ENCODE results near the gene SLC10A3.

Gene SLC10A3

DNA sequence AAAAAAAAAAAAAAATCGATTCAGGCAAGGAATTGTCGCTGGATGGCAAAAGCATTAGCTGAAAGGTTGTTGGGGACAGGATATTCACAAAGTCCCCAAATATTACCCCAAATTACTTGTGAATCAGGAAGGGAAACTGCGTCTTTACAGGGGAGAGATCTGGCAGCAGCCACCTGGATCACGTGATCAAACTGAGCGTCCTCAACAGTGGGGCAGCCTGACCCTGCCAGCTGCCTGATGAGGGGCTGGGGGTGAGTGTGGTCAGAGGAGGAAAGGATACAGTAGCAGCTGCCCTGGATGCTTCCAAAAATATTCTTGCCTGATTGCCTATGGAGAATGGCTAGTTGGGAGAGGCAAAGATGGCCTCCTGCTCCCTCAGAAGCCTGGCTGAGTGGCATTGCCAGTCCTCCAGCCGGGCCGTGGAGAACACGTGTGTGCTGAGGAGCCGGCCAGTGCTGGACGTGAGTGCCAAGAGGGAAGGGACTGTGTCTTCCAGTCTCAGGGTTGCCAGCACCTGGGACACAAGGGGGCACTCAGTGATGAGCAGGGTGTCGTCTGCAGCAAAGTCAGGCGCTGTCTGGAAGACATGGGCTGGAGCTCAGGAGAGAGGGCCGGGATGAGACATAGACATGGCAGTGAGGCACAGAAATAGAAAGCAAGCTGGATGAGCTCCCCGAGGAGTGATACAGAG, 8.4 kb downstream of the SLC10A3 start:
- DNase-seq = no peak

DNA sequence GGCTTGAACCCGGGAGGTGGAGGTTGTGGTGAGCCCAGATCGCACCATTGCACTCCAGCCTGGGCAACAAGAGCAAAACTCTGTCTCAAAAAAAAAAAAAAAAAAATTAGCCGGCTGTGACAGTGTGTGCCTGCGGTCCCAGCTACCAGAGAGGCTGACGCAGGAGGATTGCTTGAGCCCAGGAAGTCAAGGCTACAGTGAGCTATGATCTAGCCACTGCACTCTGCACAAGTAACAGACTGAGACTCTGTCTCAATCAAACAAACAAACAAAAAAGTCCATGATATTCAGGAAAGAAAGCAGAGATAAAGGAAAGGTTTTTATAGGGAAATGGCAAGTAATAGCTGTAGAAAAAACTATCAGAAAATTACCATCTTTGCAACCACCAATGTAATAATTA, 9.2 kb downstream of the SLC10A3 start:
- DNase-seq = no peak

DNA sequence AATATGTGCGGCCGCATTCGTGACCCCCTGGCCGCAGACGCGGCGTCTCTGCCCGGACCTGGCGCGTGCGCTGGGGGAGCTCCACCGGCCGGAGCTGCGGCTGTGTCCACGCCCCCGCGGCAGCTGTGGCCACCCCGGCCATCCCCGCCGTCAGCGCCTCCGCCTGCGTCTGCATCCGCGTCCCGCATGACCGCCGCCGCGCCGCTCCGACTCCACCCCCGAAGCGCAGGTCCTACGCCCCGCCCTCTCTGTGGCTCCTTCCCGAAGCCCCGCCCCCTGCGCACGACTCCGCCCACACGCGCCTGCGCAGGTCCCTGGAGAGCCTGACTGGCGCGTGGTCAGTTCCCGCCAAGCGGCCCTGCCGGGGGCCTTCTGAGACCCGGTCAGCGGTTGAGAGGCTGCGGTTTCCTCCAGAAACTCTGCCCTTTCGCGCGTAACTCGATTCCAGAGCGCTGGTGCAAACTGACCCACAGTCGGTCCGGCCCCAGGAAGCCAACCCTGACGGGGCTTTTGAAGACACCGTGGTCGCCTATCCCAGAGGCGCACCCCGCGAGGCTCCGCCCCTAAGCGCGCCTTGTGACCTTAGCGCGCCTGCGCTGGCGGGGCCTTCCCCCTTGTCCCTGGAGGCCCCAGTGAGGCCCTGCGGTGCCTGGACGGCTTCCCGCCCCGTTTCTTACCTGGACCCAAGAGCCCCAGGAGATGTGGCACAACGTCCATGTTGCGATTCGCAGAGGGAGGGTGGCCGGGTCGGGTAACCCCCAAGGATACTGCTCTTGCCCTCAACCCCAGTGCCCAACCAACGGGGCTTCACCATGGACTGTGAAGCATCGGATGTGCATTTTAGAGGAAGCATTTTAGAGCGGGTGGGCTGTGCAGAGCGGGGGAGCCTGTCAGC, 11.5 kb downstream of the SLC10A3 start, which contains the start of gene LAGE3:
Gene LAGE3 (minus strand): TSS at position 554 of the 895 bp plus-strand sequence. CDS start 366 bp downstream, at position 188.
- no peak for DNase-seq

DNA sequence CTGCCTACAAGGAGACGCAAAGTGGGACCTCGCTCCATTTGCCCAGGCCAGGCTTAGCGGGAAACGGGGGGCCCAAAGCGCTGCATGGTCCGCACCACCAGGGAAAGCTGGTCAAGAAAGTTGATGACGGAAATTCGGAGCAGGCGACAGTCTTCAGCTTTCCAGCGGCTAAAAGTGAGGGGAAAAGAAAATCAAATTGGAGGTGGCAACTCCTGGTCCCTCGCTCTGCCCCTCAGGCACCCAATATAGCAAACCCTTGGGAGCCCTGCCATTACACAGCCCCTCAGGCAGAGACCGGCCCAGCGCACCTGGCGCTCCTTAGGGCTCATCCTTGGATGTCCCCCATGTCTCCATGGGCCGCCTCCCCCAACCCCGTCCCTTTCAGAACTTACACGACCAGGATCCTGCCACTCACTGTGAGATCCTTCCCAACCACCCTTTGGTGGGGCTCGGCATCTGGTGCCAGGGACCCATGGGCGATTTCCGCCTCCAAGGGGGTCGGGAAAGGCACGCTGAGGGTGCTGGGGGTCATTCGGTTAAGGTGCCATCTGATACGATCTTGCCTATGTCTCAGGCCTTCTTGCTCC, 12.4 kb downstream of the SLC10A3 start:
- no peak for DNase-seq

DNA sequence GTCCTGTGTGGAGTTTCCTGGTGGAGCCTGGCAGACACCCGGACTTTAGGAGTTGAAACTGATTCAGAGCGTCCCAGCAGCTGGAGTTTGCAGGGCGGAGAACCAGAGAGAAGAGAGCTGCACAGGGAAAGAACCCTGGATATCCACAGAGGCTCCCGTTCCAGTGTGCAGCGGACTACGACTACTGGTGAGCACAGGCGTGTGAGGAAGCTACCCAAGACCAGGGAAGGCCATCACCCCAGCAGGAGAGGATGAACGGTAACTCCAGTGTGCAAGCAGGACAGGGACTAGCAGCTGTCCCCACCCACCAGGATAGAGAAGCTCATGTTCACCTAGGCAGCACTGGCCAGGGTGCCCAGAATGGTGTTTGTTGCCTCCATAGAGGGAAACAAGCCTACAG, 13.6 kb downstream of the SLC10A3 start:
- no peak for DNase-seq

DNA sequence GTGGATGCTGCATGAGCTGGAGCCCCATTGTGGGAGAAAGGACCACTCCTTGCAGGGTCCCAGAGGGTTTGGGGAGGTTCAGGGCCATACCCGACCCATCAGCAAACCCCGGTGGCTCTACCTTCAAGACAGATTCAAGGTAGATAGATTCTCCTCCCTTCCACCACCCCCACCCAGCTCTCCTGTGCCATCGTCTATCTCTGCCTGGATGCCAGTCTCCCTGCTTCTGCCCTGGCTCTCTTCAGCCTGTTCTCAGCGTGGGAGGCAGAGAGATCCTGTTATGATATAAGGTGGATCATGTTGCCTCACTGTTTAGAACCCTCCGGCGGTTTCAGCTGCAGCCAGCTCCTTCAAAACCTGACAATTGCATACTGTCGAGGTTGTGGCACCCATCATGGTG, 16.7 kb downstream of the SLC10A3 start:
- DNase-seq = no peak

DNA sequence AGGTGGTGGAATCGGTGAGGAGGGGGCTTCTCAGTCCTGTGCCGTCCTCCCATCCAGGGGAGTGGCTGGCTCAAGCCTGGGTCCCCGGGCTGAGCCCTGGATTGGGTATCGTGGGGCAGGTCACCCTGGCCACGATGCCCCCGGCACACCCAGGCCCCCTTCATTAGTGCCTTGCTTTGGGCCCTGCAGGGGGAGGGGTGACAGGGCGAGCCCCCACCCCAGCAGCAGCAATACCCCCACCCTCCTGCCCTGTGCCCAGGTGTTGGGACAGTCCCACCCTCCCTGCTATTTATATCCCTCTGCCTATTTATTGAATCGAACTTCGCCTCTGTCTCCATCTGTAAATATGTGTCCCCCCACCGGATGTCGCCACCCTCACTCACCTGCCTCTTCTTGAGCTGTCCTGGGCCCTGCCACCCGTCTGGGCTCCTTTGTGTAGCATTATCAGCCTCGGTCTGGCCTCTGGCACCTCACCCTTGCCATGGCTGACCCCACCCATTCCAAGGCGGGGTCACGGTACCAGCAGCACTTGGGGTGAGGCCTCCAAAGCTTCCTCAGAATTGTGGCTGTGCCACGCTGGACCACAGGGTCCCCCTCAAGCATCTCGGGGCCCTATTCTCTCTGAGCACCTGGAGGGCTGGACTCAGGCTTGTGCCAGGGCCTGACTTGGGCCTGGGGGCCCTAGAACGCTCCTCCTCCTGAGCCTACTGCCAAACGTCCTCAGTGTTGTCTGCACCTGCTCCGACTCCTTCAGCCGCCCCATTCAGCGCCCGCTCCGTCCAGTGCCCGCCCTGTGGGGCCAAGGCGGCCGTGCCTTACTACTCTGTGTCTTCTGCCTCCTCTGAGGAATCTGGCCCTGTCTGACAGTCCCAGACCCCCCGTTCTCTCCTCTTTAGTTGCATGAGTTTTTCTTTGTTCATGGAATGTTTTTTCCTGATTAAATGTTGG, 17.5 kb downstream of the SLC10A3 start:
- no peak for DNase-seq

DNA sequence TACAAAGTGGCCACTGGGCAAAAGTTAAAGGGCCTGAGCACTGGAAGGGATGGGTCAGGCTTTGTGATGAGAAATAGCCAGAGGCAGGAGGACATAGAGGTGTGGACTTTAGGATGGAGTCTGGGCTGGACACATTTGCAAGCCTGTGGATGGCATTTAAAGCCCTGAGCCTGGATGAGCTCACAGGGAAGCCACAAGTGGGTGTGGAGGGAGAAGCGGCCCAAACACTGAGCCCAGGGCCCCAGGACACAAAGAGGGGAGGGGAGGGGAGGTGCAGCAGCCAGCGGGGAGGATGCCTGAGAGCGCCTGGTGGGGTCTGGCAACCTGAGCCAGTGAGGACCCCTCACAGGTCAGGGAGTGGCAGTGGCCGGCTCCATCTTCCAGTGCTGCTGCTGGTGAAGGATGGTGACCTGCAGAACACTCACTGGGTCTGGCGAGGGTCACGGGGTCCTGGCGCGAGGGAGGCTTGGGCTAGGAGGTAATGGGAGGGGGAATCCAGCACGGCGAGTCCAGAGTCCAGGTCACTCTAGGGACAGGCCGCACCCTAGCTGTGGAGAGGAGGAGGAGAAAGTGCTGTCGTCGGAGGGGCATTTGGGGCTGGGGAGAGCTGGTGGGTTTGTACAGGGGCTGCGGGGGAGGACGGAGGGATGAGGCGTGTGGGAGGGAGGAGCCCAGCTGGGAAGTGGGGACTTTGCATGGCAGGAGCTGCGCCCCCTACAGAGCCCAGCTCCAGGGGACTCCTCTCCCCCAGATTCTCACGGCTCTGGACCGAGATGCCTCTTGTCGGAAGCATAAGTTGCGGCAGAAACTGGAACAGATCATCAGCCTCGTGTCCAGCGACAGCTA, 18.4 kb downstream of the SLC10A3 start:
- DNase-seq = no peak

DNA sequence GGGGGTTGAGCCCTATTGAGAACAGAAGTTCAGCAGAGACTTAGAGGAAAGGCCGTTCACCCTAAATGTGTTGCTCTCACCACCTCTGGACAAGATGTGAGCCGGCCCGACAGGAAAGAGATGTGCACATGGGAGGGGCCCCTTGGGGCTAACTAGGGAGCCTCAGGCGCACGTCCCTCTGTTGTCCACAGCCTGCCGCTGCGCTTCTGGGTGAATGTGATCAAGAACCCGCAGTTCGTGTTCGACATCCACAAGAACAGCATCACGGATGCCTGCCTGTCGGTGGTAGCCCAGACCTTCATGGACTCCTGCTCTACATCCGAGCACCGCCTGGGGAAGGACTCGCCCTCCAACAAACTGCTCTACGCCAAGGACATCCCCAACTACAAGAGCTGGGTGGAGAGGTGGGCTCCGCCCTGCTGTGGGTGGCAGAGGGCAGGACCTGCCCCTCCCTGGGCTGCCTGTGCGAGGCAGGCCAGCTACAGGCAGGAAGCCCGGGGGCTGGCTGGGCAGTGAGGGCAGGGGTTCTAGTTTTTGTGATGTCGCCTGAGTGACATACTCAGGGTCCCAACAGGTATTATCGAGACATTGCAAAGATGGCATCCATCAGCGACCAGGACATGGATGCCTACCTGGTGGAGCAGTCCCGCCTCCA, 19.4 kb downstream of the SLC10A3 start:
- DNase-seq = no peak

DNA sequence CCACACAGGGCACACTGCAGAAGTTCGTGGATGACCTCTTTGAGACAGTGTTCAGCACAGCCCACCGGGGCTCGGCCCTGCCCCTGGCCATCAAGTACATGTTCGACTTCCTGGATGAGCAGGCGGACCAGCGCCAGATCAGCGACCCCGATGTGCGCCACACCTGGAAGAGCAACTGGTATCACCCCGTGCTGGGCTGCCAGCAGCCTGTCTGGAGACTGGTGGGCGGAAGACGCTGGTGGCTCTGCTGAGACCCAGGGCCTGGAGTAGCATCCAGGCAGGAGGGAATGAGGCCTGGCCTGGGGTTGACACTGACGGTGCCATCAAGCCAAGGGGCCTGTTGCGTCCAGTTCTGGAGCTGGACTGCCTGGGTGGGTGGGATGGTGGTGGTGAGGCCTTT, 20.0 kb downstream of the SLC10A3 start:
- DNase-seq = no peak

DNA sequence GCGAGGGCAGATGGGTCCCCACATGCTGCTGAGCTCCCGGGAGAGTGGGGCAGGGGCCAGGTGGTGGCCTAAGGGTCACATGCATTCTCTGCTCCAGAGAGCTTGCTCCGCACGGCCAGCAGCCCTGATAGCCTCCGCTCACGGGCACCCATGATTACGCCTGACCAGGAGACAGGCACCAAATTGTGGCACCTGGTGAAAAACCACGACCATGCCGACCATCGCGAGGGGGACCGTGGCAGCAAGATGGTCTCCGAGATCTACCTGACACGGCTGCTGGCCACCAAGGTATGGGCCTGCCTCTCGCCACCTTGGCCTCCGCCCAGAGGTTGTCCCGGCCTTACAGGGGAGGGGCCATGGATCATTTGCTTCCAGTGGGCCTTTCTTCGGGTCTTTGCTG, 20.5 kb downstream of the SLC10A3 start:
- DNase-seq = no peak

DNA sequence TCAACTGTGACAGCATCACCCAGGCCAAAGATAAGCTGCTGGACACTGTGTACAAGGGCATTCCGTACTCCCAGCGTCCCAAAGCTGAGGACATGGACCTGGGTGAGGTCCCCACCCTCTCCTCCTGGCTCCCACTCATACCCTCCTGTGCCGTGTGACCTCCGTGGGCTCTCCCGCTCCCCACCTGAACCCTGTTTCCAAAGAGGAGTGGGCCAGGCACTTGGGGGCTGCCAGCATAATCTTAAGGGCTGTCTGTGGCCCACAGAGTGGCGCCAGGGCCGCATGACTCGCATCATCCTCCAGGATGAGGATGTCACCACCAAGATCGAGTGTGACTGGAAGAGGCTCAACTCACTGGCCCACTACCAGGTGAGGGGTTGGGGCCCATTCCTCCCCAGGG, 21.3 kb downstream of the SLC10A3 start:
- no peak for DNase-seq

DNA sequence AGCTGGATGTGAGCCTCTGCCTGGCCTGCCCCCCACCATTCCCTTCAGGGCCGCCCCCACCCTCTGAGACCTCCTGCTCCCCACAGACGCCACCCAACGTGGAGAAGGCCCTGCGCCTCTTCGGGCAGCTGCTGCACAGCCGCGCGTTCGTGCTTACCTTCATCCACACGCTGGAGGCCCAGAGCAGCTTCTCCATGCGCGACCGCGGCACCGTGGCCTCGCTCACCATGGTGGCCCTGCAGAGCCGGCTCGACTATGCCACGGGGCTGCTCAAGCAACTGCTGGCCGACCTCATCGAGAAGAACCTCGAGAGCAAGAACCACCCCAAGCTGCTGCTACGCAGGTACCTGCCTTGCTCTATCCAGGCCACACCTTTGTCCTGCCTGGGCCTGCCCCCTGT, 22.2 kb downstream of the SLC10A3 start:
- DNase-seq = no peak

DNA sequence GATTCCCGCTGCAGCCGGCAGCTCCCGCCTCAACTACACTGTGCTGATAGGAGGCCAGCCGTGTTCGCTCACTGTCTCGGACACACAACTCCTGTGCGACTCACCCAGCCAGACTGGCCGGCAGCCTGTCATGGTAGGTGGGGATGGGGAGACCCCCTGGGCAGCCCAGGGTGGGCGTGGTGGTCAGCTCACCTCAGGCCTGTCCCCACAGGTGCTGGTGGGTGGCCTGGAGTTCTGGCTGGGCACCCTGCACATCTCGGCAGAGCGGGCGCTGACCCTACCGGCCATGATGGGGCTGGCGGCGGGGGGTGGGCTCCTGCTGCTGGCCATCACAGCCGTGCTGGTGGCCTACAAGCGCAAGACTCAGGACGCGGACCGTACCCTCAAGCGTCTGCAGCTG, 22.9 kb downstream of the SLC10A3 start:
- no peak for DNase-seq

DNA sequence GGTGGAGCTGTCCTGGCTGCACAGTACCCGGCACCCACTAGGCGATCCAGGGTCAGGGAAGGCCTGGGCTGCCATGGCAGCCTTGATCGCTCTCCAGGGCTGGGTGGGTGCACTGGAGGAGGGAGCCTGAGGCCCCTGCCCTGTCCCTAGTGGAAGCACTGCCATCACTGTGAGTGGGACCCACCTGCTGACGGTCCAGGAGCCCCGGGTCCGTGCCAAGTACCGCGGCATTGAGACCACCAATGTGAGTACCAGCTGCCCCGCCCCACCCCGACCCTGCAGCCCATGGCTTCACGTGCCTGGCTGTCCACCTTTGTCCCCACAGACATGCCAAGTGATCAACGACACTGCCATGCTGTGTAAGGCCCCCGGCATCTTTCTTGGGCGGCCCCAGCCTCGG, 23.5 kb downstream of the SLC10A3 start:
- no peak for DNase-seq

DNA sequence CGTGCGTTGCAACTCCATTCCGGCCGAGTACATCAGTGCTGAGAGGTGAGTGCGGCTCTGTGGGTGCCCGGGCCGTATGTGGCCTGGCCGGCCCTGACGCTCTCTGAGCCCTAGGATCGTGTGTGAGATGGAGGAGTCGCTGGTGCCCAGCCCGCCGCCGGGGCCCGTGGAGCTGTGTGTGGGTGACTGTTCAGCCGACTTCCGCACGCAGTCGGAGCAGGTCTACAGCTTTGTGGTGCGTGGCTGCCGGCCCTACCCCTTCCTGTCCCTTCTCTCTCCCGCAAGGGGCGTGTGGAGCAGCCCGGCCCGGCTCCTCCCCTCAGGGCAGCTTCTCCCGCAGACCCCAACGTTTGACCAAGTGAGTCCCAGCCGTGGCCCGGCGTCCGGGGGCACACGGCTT, 24.4 kb downstream of the SLC10A3 start:
- DNase-seq = no peak

DNA sequence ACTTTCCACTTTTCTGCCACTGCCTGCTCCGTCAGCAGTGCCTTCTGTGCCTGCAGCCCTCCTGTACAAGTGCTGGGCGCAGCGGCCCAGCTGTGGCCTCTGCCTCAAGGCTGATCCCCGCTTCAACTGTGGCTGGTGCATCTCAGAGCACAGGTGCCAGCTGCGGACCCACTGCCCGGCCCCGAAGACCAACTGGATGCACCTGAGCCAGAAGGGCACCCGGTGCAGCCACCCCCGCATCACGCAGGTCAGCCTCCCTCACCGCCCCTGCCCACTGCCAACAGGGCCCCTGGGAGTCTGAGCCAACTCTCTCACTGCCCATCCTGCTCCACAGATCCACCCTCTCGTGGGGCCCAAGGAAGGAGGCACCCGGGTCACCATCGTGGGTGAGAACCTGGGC, 24.8 kb downstream of the SLC10A3 start:
- no peak for DNase-seq

DNA sequence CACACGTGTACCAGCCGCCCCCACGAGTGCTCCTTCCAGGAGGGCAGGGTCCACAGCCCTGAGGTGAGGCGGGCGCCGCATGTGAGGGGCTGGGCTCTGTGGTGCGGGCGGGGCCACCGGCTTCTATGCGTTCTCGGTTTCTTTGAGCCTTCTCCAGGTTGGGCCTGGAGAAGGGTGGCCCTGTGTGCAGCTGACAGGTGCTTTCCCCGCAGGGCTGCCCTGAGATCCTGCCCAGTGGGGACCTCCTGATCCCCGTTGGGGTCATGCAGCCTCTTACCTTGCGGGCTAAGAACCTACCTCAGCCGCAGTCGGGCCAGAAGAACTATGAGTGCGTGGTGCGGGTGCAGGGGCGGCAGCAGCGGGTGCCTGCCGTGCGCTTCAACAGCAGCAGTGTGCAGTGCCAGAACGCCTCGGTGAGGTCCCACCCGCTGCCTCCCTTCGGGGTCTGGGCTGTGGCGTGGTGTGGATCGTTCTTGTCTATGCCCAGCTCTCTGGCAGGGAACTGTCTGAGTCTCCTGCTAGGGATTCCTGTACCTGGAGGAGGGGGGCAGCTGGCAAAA, 25.5 kb downstream of the SLC10A3 start:
- no peak for DNase-seq

DNA sequence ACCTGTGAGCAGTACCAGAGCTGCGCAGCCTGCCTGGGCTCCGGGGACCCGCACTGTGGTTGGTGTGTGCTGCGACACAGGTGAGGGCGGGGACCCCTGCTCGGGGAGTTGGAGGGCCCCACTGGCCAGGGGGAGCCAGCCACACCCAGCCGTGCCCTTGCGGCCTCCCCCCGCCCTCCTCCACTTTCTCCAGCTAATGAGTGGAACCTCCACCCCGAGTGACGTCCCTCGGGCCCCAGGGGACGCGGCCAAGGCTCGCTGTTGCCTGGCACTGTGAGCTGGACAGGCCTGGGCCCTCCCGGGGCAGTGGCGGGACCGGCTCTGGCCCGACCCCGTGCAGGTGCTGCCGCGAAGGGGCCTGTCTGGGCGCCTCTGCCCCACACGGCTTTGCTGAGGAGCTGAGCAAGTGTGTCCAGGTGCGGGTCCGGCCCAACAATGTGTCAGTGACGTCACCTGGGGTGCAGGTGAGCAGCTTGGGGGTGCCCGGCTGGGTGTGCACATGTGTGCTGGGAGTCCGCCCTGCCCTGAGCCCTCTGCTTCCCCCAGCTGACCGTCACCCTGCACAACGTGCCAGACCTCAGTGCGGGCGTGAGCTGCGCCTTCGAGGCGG, 26.7 kb downstream of the SLC10A3 start:
- DNase-seq = no peak

DNA sequence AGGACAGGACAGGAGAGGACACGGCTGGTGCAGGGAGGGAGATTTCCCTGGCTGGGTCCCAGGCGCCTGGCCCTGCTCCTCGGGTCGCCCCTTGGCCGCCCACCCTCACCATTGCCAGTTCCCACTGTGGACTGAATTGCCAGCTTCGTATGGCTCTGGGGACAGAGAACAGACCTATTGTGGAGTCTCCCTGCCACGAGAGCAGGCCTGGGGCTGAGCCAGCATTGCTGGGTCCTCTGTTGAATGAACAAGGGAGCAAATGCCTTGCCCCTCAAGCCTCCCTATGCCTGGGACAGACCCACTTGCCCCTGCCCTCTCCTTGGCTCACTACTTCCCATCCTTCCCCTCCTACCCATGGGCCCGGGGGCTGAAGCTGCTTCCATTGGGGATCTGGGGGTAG, 28.0 kb downstream of the SLC10A3 start:
- DNase-seq = no peak

Data from SIG-M5 (cell line).